ENCODE measurements around the gene MOB3C. TPM values are rescaled to one million over a fixed set of nuclear protein-coding genes. Genes with fewer than 3 reads are reported as not detected.

Gene MOB3C
- polyA plus RNA-seq, 3 donors = 5.3 to 18.1 (median 6.1) TPM

DNA sequence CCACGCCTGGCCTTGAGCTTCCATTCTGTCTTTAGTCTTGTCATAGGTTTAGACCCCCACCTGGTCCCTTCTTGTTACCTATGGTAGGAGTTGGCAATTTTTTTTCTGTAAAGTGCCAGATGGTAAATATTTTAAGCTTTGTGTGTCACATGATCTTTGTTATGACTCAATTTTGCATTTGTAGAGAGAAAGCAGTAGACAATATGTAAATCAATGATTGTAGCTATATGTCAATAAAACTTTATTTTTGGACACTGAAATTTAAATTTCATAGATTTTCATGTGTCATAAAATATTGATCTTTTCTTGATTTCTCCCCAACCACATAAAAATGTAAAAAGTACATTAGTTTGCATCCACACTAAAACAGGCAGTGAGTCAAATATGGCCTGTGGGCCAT is 20.6 kb downstream of the MOB3C start:
- WGBS (ENCODE audit: insufficient coverage) = no CpG with 5 or more reads among the region's 1 CpG
- no peaks in the 10 kb centered on the region for H3K27me3 ChIP-seq (ENCODE audit: control insufficient read depth in 2 of 2, insufficient read depth in 2 of 2, low read length in 2 of 2)
- intact Hi-C loops (cut with micrococcal nuclease) = no loop called here
- H3K9me3 ChIP-seq (replicated peaks in 1 of 2; ENCODE audit: control insufficient read depth in 1 of 2, insufficient read depth in 1 of 2, low read length in 2 of 2) = no peaks in the 10 kb centered on the region
- H3K27me3 Mint-ChIP-seq (ENCODE audit: low read depth in 3 of 3) = no peaks in the 10 kb centered on the region
- H4K20me1 ChIP-seq (ENCODE audit: insufficient read depth, low read length) = peaks cover 34% of the 10 kb centered on the region
- H3K79me2 ChIP-seq (ENCODE audit: insufficient read depth, low read length) = peaks cover 61% of the 10 kb centered on the region
- H3K9me3 Mint-ChIP-seq = no peaks in the 10 kb centered on the region
- H3K4me2 ChIP-seq (replicated peaks; ENCODE audit: extremely low read depth, low read length, poor library complexity, severe bottlenecking) = no peak overlapping the region
- no peak for DNase-seq
- H3K9ac ChIP-seq (ENCODE audit: insufficient read depth, low read length, poor library complexity, severe bottlenecking) = no peak overlapping the region
- peaks cover 78% of the 10 kb centered on the region for H3K4me1 Mint-ChIP-seq
- H3K4me3 Mint-ChIP-seq = no peak overlapping the region
- peaks cover 51 to 70% of the 10 kb centered on the region in 2 donors for H3K4me1 ChIP-seq (ENCODE audit: control insufficient read depth in 1 of 2, insufficient read depth in 2 of 2, low read length in 2 of 2)
- H2AFZ ChIP-seq (ENCODE audit: insufficient read depth, low read depth, low read length, poor library complexity, severe bottlenecking) = no peak overlapping the region
- H3K4me3 ChIP-seq (replicated peaks in 1 of 3; ENCODE audit: low read depth in 2 of 3, low read length in 3 of 3) = no peak overlapping the region
- H3K36me3 ChIP-seq (replicated peaks in 1 of 2; ENCODE audit: control insufficient read depth in 1 of 2, insufficient read depth in 2 of 2, low read length in 2 of 2) = peaks cover 19 to 32% of the 10 kb centered on the region in 2 donors
- H3K36me3 Mint-ChIP-seq = peaks cover 53 to 63% of the 10 kb centered on the region in 2 donors
- TF ChIP-seq CTCF (IDR thresholded peaks at IDR 0.05) = no peak
- peak overlapping the region; percentile 86 to 98 (median 95) for H3K27ac Mint-ChIP-seq
- H3K27ac ChIP-seq (ENCODE audit: low read depth in 1 of 2, low read length in 2 of 2) = peak overlapping the region; percentile 82 to 92

GRCh38 chr1:46595127-46595526 is 21.5 kb downstream of the MOB3C start:
- no peak overlapping the region for H2AFZ ChIP-seq (ENCODE audit: insufficient read depth, low read depth, low read length, poor library complexity, severe bottlenecking)
- H3K4me3 ChIP-seq (replicated peaks in 1 of 3; ENCODE audit: low read depth in 2 of 3, low read length in 3 of 3) = peak overlapping the region in 1 of 3 experiments; percentile 53
- Mint-ChIP-seq H3K4me1 (peaks cover 69% of the 10 kb centered on the region), H3K4me3 (peak overlapping the region; percentile 9 to 66), H3K9me3 (peaks cover 0 to under 1% (median 0%) of the 10 kb centered on the region in 7 donors), H3K27me3 (ENCODE audit: low read depth in 3 of 3) (no peaks in the 10 kb centered on the region), H3K27ac (peak overlapping the region; percentile 86 to 98 (median 95)), H3K36me3 (peaks cover 58 to 64% of the 10 kb centered on the region in 2 donors)
- peaks cover 27 to 41% of the 10 kb centered on the region in 2 donors for H3K36me3 ChIP-seq (replicated peaks in 1 of 2; ENCODE audit: control insufficient read depth in 1 of 2, insufficient read depth in 2 of 2, low read length in 2 of 2)
- H3K27me3 ChIP-seq (ENCODE audit: control insufficient read depth in 2 of 2, insufficient read depth in 2 of 2, low read length in 2 of 2) = no peaks in the 10 kb centered on the region
- intact Hi-C loops (cut with micrococcal nuclease) = no loop called here
- peak overlapping the region; percentile 42 for H3K9ac ChIP-seq (ENCODE audit: insufficient read depth, low read length, poor library complexity, severe bottlenecking)
- peak; percentile 78 to 89 (median 83) for DNase-seq
- TF ChIP-seq CTCF (IDR thresholded peaks at IDR 0.05) = no peak
- H4K20me1 ChIP-seq (ENCODE audit: insufficient read depth, low read length) = peaks cover 29% of the 10 kb centered on the region
- peaks cover 48 to 61% of the 10 kb centered on the region in 2 donors for H3K4me1 ChIP-seq (ENCODE audit: control insufficient read depth in 1 of 2, insufficient read depth in 2 of 2, low read length in 2 of 2)
- H3K9me3 ChIP-seq (replicated peaks in 1 of 2; ENCODE audit: control insufficient read depth in 1 of 2, insufficient read depth in 1 of 2, low read length in 2 of 2) = no peaks in the 10 kb centered on the region
- 0% methylated on average over 1 of the region's 3 CpGs for WGBS (ENCODE audit: insufficient coverage)
- peak overlapping the region; percentile 56 for H3K4me2 ChIP-seq (replicated peaks; ENCODE audit: extremely low read depth, low read length, poor library complexity, severe bottlenecking)
- peak overlapping the region; percentile 82 to 92 for H3K27ac ChIP-seq (ENCODE audit: low read depth in 1 of 2, low read length in 2 of 2)
- H3K79me2 ChIP-seq (ENCODE audit: insufficient read depth, low read length) = peaks cover 59% of the 10 kb centered on the region
